GM18951 (cell line): ENCODE data around the gene MGAT5B.
"Not testable (repeated sequence)": the region's sequence is repeated elsewhere in the genome, so short reads cannot be mapped to it uniquely, and the experiment has no call there.

Experiments
- POLR2A ChIP-seq: IDR thresholded peaks from 4 replicates; pipeline ENCODE4 v1.6.1; 2011; ENCODE audit warnings: mild to moderate bottlenecking; ENCODE audit not compliant: insufficient read length, insufficient read depth; ENCODE audit errors: extremely low read depth
- in situ Hi-C: fragments of 300-500 bp; cut with MboI; formaldehyde crosslinking; loops from one replicate; pipeline ENCODE4 v1.12.0; 2022; ENCODE audit warnings: low sequenced_read_pairs, mixed read lengths, inconsistent platforms; ENCODE audit not compliant: unreplicated experiment

MGAT5B gene

GRCh38 chr17:76840884-76841775 is 27.1 kb upstream of the MGAT5B start:
- no peak for TF ChIP-seq POLR2A
- in situ Hi-C loops: no loop called here

- in situ Hi-C loops: no loop called here
- no peak for TF ChIP-seq POLR2A
Measured at GRCh38 chr17:76841776-76842405, 26.3 kb upstream of the MGAT5B start.

- in situ Hi-C loops: not testable (repeated sequence)
Measured at GRCh38 chr17:76843068-76843467, 25.1 kb upstream of the MGAT5B start.

- TF ChIP-seq POLR2A: no peak
- in situ Hi-C loops: no loop called here
Measured at GRCh38 chr17:76843703-76844484, 24.3 kb upstream of the MGAT5B start.

GRCh38 chr17:76844485-76844829 is 23.7 kb upstream of the MGAT5B start:
- in situ Hi-C loops: no loop called here
- TF ChIP-seq POLR2A: no peak

GRCh38 chr17:76844846-76845245 is 23.4 kb upstream of the MGAT5B start:
- in situ Hi-C loops: no loop called here
- no peak for TF ChIP-seq POLR2A

GRCh38 chr17:76845541-76846017 is 22.6 kb upstream of the MGAT5B start:
- no peak for TF ChIP-seq POLR2A
- in situ Hi-C loops: no loop called here

GRCh38 chr17:76847031-76847430 is 21.2 kb upstream of the MGAT5B start:
- no peak for TF ChIP-seq POLR2A
- in situ Hi-C loops: no loop called here

- no peak for TF ChIP-seq POLR2A
- in situ Hi-C loops: no loop called here
Measured at GRCh38 chr17:76848670-76849069, 19.5 kb upstream of the MGAT5B start.

GRCh38 chr17:76849160-76849559 is 19.0 kb upstream of the MGAT5B start:
- in situ Hi-C loops: not testable (repeated sequence)

- no peak for TF ChIP-seq POLR2A
- in situ Hi-C loops: loop anchor here (25.0 kb wide), 1 partner anchor 384 kb away; no protein-coding TSS in a partner anchor
Measured at GRCh38 chr17:76852843-76853242, 15.4 kb upstream of the MGAT5B start.

GRCh38 chr17:76855105-76855504 is 13.1 kb upstream of the MGAT5B start:
- TF ChIP-seq POLR2A: no peak
- in situ Hi-C loops: loop anchor here (25.0 kb wide), 1 partner anchor 382 kb away; no protein-coding TSS in a partner anchor

GRCh38 chr17:76862079-76862478 is 6.1 kb upstream of the MGAT5B start:
- in situ Hi-C loops: loop anchor here (10.0 to 25.0 kb wide), 2 partner anchors 203 to 375 kb away; no protein-coding TSS in a partner anchor
- no peak for TF ChIP-seq POLR2A
